Hepatocyte (in vitro differentiated cells): ENCODE data around the gene FOXC2. TPM values are rescaled to one million over a fixed set of nuclear protein-coding genes. Genes with fewer than 3 reads are reported as not detected.

Experiments used
- DNase-seq: peaks from one replicate; pipeline ENCODE4 v3.0.0-alpha.2; 2016; ENCODE audit warnings: low spot score
- H2AFZ ChIP-seq: fragments of 200-600 bp; sonication (generic); 2 replicates; pipeline ENCODE4 v1.6.0; 2016; ENCODE audit warnings: antibody characterized with exemption, mild to moderate bottlenecking
- H3K27ac ChIP-seq: fragments of 200-600 bp; sonication (generic); 2 replicates; pipeline ENCODE4 v1.5.1; 2016; ENCODE audit warnings: mild to moderate bottlenecking
- H3K27me3 ChIP-seq: fragments of 200-600 bp; sonication (generic); 2 replicates; pipeline ENCODE4 v1.6.1; 2016
- H3K36me3 ChIP-seq: fragments of 200-600 bp; sonication (generic); replicated peaks from 2 replicates; pipeline ENCODE4 v1.5.1; 2016; ENCODE audit warnings: low read depth; ENCODE audit not compliant: insufficient read depth
- H3K4me1 ChIP-seq: fragments of 200-600 bp; sonication (generic); 2 replicates; pipeline ENCODE4 v1.5.1; 2016; ENCODE audit warnings: mild to moderate bottlenecking, moderate library complexity; ENCODE audit not compliant: insufficient read depth
- H3K4me2 ChIP-seq: fragments of 200-600 bp; sonication (generic); 2 replicates; pipeline ENCODE4 v1.6.0; 2016
- H3K4me3 ChIP-seq: fragments of 200-600 bp; sonication (generic); 2 replicates; pipeline ENCODE4 v1.5.1; 2016; ENCODE audit warnings: mild to moderate bottlenecking
- H3K79me2 ChIP-seq: fragments of 200-600 bp; sonication (generic); 2 replicates; pipeline ENCODE4 v1.6.0; 2017; ENCODE audit warnings: mild to moderate bottlenecking
- H3K9me2 ChIP-seq: fragments of 200-600 bp; sonication (generic); replicated peaks from 2 replicates; pipeline ENCODE4 v1.6.0; 2017; ENCODE audit warnings: mild to moderate bottlenecking; ENCODE audit not compliant: insufficient read depth
- H3K9me3 ChIP-seq: fragments of 200-600 bp; sonication (generic); 2 replicates; pipeline ENCODE4 v1.5.1; 2016; ENCODE audit warnings: low read depth, mild to moderate bottlenecking
- H4K20me1 ChIP-seq: fragments of 200-600 bp; sonication (generic); 2 replicates; pipeline ENCODE4 v1.6.0; 2016; ENCODE audit warnings: mild to moderate bottlenecking; ENCODE audit not compliant: insufficient read depth, poor library complexity, severe bottlenecking
- EZH2 ChIP-seq: fragments of 200-600 bp; sonication (generic); IDR thresholded peaks from 2 replicates; pipeline ENCODE4 v1.6.1; 2016; ENCODE audit warnings: antibody characterized with exemption, mild to moderate bottlenecking, borderline replicate concordance
- EZH2phosphoT487 ChIP-seq: fragments of 200-600 bp; sonication (generic); IDR thresholded peaks from one replicate; pipeline ENCODE4 v1.6.1; 2018; ENCODE audit warnings: antibody characterized with exemption, mild to moderate bottlenecking, low read depth, moderate library complexity; ENCODE audit not compliant: unreplicated experiment, severe bottlenecking
- WGBS: methylation state at CpG from one replicate; pipeline ENCODE4 v1.1.6; 2016; ENCODE audit warnings: low lambda C conversion rate; ENCODE audit errors: missing lambda C conversion rate; 5-methylcytosine and 5-hydroxymethylcytosine counted together
- polyA plus RNA-seq: library from polyadenylated mRNA; unstranded; fragments of >200 nt; fragmentation: Nextera tagmentation; extraction: Ambion mirVana; gene quantifications from 2 replicates; pipeline ENCODE4 v1.2.1, GENCODE V29; 2016
- total RNA-seq: library from RNA; depleted of rRNA; stranded (reverse); fragments of >200 nt; gene quantifications from 2 replicates; pipeline ENCODE4 v1.2.3, GENCODE V29; 2014
- TF ChIP-seq, protein P1 (sequence below): fragments of 200-600 bp; sonication (generic); IDR thresholded peaks from 2 replicates; pipeline ENCODE4 v1.5.1; 2016; ENCODE audit warnings: antibody characterized with exemption, mild to moderate bottlenecking; ENCODE audit not compliant: poor library complexity

FOXC2 gene
- total and polyA plus RNA-seq, 2 experiments from 2014 or later: 0.30 TPM; not detected in 1

DNA sequence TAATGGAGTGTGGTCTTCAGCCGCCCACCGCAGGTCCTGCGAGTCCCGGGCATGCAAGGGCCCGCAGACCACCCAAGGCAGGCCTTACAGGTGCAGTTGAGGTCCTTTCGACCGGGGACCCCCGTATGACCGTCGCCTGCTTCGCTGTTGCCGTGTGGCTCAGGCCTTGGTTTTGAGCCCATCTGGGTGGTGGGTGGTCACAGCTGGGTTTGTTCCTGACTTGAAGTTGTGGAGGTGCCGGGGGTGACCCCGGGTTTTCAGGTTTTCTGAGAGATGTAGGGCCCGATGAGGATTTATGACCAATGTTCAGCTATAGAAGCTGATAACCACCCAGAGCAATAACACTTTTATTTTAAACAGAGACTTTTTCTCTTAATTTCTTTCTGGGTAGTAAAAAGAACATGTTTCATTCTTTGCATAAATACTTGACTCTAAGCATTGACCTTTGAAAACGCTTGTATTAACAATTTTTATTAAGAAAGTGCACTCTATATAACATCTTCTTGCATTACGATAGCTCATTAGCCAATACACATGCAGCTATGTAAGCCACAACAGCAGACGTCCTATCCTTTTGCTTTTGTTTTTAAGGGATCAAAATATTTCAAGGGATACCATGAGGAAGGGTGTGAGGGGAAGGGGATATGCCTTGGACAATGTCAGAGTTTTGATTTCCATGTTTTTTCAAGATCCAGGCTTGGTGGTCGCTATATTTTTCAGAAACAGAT, 13.6 kb downstream of the FOXC2 start:
- Histone ChIP-seq H3K79me2 (no peaks in the 10 kb centered on the region), H3K4me2 (peak overlapping the region; percentile 97), H3K36me3 (no peaks in the 10 kb centered on the region), H3K9me3 (no peaks in the 10 kb centered on the region), H3K4me1 (peaks cover 22% of the 10 kb centered on the region), H2AFZ (no peak overlapping the region), H3K27me3 (peaks cover 84% of the 10 kb centered on the region), H3K9me2 (no peaks in the 10 kb centered on the region), H3K27ac (no peak overlapping the region), H3K4me3 (no peak overlapping the region), H4K20me1 (no peaks in the 10 kb centered on the region)
- no peak for DNase-seq
- WGBS: 64% methylated on average over 18 of the region's 19 CpGs
- TF ChIP-seq EZH2phosphoT487 (peak; percentile 25), EZH2 (no peak)
- TF ChIP-seq, protein P1, sequence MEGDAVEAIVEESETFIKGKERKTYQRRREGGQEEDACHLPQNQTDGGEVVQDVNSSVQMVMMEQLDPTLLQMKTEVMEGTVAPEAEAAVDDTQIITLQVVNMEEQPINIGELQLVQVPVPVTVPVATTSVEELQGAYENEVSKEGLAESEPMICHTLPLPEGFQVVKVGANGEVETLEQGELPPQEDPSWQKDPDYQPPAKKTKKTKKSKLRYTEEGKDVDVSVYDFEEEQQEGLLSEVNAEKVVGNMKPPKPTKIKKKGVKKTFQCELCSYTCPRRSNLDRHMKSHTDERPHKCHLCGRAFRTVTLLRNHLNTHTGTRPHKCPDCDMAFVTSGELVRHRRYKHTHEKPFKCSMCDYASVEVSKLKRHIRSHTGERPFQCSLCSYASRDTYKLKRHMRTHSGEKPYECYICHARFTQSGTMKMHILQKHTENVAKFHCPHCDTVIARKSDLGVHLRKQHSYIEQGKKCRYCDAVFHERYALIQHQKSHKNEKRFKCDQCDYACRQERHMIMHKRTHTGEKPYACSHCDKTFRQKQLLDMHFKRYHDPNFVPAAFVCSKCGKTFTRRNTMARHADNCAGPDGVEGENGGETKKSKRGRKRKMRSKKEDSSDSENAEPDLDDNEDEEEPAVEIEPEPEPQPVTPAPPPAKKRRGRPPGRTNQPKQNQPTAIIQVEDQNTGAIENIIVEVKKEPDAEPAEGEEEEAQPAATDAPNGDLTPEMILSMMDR: no peak

DNA sequence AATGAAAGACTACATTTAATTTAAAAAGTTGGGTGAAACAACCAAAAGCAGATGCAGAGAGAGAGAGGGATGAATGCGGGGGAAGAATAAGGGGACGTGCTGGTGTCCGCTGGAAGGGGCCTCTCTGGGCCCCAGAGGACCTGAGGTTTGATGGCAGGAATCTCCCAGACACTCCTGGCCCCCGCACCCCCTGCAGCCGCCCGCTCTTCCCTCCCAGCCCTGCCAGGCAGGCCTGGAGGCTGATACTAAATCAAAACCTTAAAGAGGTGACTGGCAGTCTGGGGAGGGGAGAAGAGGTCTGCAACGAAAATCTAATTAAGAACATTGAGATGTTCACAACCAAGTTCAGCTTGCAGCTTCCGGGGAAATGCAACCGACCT, 14.2 kb downstream of the FOXC2 start:
- H3K79me2 ChIP-seq: no peaks in the 10 kb centered on the region
- 72% methylated on average over 7 of the region's 9 CpGs for WGBS
- no peak overlapping the region for H3K4me3 ChIP-seq
- no peaks in the 10 kb centered on the region for H4K20me1 ChIP-seq
- H3K9me3 ChIP-seq: no peaks in the 10 kb centered on the region
- H3K4me2 ChIP-seq: peak overlapping the region; percentile 97
- TF ChIP-seq, protein P1: no peak
- TF ChIP-seq EZH2: no peak
- no peak for TF ChIP-seq EZH2phosphoT487
- H3K27ac ChIP-seq: no peak overlapping the region
- no peak for DNase-seq
- peaks cover 83% of the 10 kb centered on the region for H3K27me3 ChIP-seq
- H3K4me1 ChIP-seq: peaks cover 22% of the 10 kb centered on the region
- H3K36me3 ChIP-seq: no peaks in the 10 kb centered on the region
- H2AFZ ChIP-seq: no peak overlapping the region
- no peaks in the 10 kb centered on the region for H3K9me2 ChIP-seq

- Histone ChIP-seq H3K36me3 (no peaks in the 10 kb centered on the region), H3K4me3 (no peak overlapping the region), H3K4me2 (no peak overlapping the region), H3K27ac (no peak overlapping the region), H3K9me3 (no peaks in the 10 kb centered on the region), H3K4me1 (peaks cover 19% of the 10 kb centered on the region), H2AFZ (no peak overlapping the region), H3K27me3 (peaks cover 82% of the 10 kb centered on the region), H3K79me2 (no peaks in the 10 kb centered on the region), H4K20me1 (no peaks in the 10 kb centered on the region), H3K9me2 (no peaks in the 10 kb centered on the region)
- DNase-seq: no peak
- no peak for TF ChIP-seq EZH2
- no peak for TF ChIP-seq EZH2phosphoT487
- TF ChIP-seq, protein P1: no peak
- 70% methylated on average over 4 of the region's 4 CpGs for WGBS
Observed at GRCh38 chr16:86581458-86581857, 14.8 kb downstream of the FOXC2 start.
